ENCODE results near the gene IFT88. TPM values are rescaled to one million over a fixed set of nuclear protein-coding genes. Genes with fewer than 3 reads are reported as not detected.

Gene IFT88
- total and polyA plus RNA-seq, 2 of the 8 experiments (the other 6 are each of a cell fraction or from before 2014, with no cell fraction given), result 1.7 to 5.8 TPM

DNA sequence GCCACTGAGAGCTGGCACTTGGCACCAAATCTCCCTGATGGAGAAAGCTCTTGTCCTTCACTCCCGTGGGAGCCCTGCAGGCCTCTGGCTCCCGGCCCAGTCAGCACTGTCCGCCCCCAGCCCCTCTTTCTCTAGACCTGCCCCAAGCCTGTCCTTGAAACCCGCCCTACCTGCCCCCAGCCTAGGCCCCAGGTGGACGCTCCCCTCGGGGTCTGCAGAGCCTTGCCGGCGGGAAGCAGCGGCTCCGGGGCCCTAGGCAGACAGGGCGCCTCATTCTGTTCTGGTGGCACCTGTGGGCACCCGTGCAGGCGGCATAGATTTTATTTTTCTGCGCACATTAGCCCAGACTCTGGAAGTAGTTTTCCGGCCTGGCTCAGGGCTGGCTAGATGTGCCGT lies 154.1 kb downstream of the IFT88 start:
- Histone ChIP-seq H3K79me1 (ENCODE audit: low read depth, low read length) (no peaks in the 10 kb centered on the region; the same call in 1 of the 2 replicates), H3K4me3 (ENCODE audit: extremely low read depth in 1 of 4, insufficient read depth in 2 of 4, low read depth in 3 of 4, low read length in 4 of 4) (peak overlapping the region in 3 of 4 experiments; percentile 61 to 68 (median 68); a peak in 4 of 8 replicates), H3K4me2 (ENCODE audit: insufficient read depth in 1 of 2, low read depth in 2 of 2, low read length in 2 of 2) (peak overlapping the region; percentile 72 to 94), H3K27me3 (replicated peaks in 1 of 4; ENCODE audit: control insufficient read depth in 3 of 4, extremely low read depth in 1 of 4, insufficient read depth in 3 of 4, low read length in 3 of 4) (peaks cover 2 to 29% (median 18%) of the 10 kb centered on the region in 4 experiments; a peak in 6 of 7 replicates), H3K4ac (replicated peaks; ENCODE audit: insufficient read length, low read depth, low read length) (no peak overlapping the region), H4K8ac (ENCODE audit: extremely low read depth, insufficient read depth, low read length) (peak overlapping the region; percentile 14; the same call in 1 of the 2 replicates), H2BK20ac (ENCODE audit: low read length) (no peak overlapping the region), H3K23ac (ENCODE audit: insufficient read length) (no peak overlapping the region), H3K4me1 (replicated peaks in 1 of 4; ENCODE audit: control insufficient read depth in 3 of 4, insufficient read depth in 4 of 4, low read length in 3 of 4) (peaks cover 0 to 3% (median 0%) of the 10 kb centered on the region in 4 experiments; a peak in 3 of 7 replicates), H3K79me2 (ENCODE audit: control insufficient read depth in 1 of 2, insufficient read depth in 2 of 2, low read length in 2 of 2) (no peaks in the 10 kb centered on the region), H2BK12ac (ENCODE audit: low read depth, low read length) (no peak overlapping the region), H3K23me2 (ENCODE audit: low read depth, low read length) (peaks cover 15% of the 10 kb centered on the region), H3K18ac (ENCODE audit: extremely low read depth, low read length) (no peak overlapping the region), H4K91ac (replicated peaks; ENCODE audit: insufficient read length, low read length) (no peak overlapping the region), H2AFZ (ENCODE audit: low read length) (no peak overlapping the region), H4K5ac (ENCODE audit: insufficient read length, low read depth, low read length) (no peak overlapping the region), H3K27ac (ENCODE audit: low read depth, low read length) (no peak overlapping the region), H2BK5ac (ENCODE audit: low read depth, low read length) (no peak overlapping the region), H2BK120ac (replicated peaks; ENCODE audit: low read depth, low read length) (no peak overlapping the region), H4K20me1 (replicated peaks in 1 of 2; ENCODE audit: control insufficient read depth in 1 of 2, insufficient read depth in 2 of 2, low read length in 2 of 2) (peaks cover 0 to 10% of the 10 kb centered on the region in 2 experiments), H3K9ac (replicated peaks in 1 of 4; ENCODE audit: extremely low read depth in 1 of 4, low read depth in 3 of 4, low read length in 3 of 4) (no peak overlapping the region), H3K56ac (replicated peaks; ENCODE audit: insufficient read length, low read depth, low read length) (no peak overlapping the region), H2BK15ac (ENCODE audit: low read length) (no peak overlapping the region), H2AK5ac (ENCODE audit: low read depth, low read length) (no peak overlapping the region), H3K9me3 (ENCODE audit: insufficient read depth in 2 of 2, low read depth in 1 of 2, low read length in 1 of 2) (no peaks in the 10 kb centered on the region; a peak in 1 of 4 replicates), H3K14ac (ENCODE audit: insufficient read length) (no peak overlapping the region), H3K36me3 (ENCODE audit: control insufficient read depth in 2 of 4, insufficient read depth in 4 of 4, low read length in 3 of 4) (no peaks in the 10 kb centered on the region)
- no peak for FAIRE-seq
- ChIA-PET CTCF (ENCODE audit: partially characterized antibody) (interaction anchor here (1.3 to 1.9 kb wide), 4 partner anchors 9 to 111 kb away, joined by 3 to 4 read pairs (median 4); no protein-coding TSS in a partner anchor), POLR2A (ENCODE audit: partially characterized antibody) (interaction anchor here (0.6 kb wide), 1 partner anchor 144 kb away, joined by 5 read pairs; no protein-coding TSS in a partner anchor)
- TF ChIP-seq SIX5 (IDR thresholded peaks at IDR 0.05; ENCODE audit: low read depth, low read length) (no peak), NANOG (IDR thresholded peaks at IDR 0.05; ENCODE audit: insufficient read depth, low read depth, low read length, poor library complexity, severe bottlenecking) (no peak), CHD2 (IDR thresholded peaks at IDR 0.05; ENCODE audit: low read length) (no peak), KDM5A (IDR thresholded peaks at IDR 0.05; ENCODE audit: low read length) (no peak), POLR2A (IDR thresholded peaks at IDR 0.05; ENCODE audit: control extremely low read depth in 1 of 2, low read depth in 2 of 2, low read length in 2 of 2) (no peak), GTF2F1 (IDR thresholded peaks at IDR 0.05; ENCODE audit: borderline replicate concordance, low read depth, low read length) (no peak), MAX (IDR thresholded peaks at IDR 0.05) (no peak), FOSL1 (IDR thresholded peaks at IDR 0.05; ENCODE audit: insufficient read depth, low read depth, low read length) (no peak), JUND (IDR thresholded peaks at IDR 0.05; ENCODE audit: low read length) (no peak), TBP (IDR thresholded peaks at IDR 0.05; ENCODE audit: low read depth, low read length) (no peak), RAD21 (IDR thresholded peaks at IDR 0.05 in 1 of 2, conservative IDR thresholded peaks at IDR 0.05 in 1 of 2; ENCODE audit: low read depth in 2 of 2, low read length in 2 of 2) (no peak)
- 73% methylated on average over 14 of the region's 16 CpGs; no CpG with 5 or more reads in 1 of the 2 experiments for WGBS, 2 experiments (ENCODE audit: extremely low coverage in 1 of 2, insufficient coverage in 1 of 2, insufficient read length in 1 of 2, insufficient replicate concordance in 2 of 2, low coverage in 1 of 2, low lambda C conversion rate in 2 of 2, missing lambda C conversion rate in 1 of 2)
- DNase-seq (ENCODE audit: low read depth in 1 of 2, low spot score in 2 of 2), result no peak

Measured in H1 (cell line).